Lower lobe of right lung (tissue), 2 donors: Measurements from ENCODE around the gene CCDC57. TPM values are rescaled to one million over a fixed set of nuclear protein-coding genes. Genes with fewer than 3 reads are reported as not detected.

ENCODE experiments used
- ATAC-seq, 2 donors: fragments of 200-7000 bp; cut with Tn5 transposase; one replicate each; pipeline ENCODE4 v1.9.1; 2020 to 2022; ENCODE audit warnings: mild to moderate bottlenecking in 2 of 2, moderate library complexity in 2 of 2
- DNase-seq: peaks from one replicate; pipeline ENCODE4 v3.0.0-alpha.2; 2020
- H3K27ac ChIP-seq: fragments of 200-600 bp; one replicate; pipeline ENCODE4 v1.8.0; 2022
- H3K27me3 ChIP-seq: fragments of 200-600 bp; one replicate; pipeline ENCODE4 v1.8.0; 2022; ENCODE audit warnings: low read depth
- H3K36me3 ChIP-seq: fragments of 200-600 bp; one replicate; pipeline ENCODE4 v1.8.0; 2022; ENCODE audit warnings: mild to moderate bottlenecking
- H3K4me1 ChIP-seq: fragments of 200-600 bp; one replicate; pipeline ENCODE4 v1.8.0; 2022
- H3K4me3 ChIP-seq: fragments of 200-600 bp; one replicate; pipeline ENCODE4 v1.8.0; 2022; ENCODE audit warnings: mild to moderate bottlenecking
- H3K9me3 ChIP-seq: fragments of 200-600 bp; one replicate; pipeline ENCODE4 v1.8.0; 2022
- CTCF ChIP-seq: fragments of 200-600 bp; IDR thresholded peaks from one replicate; pipeline ENCODE4 v1.8.0; 2022; ENCODE audit warnings: antibody characterized with exemption, mild to moderate bottlenecking
- intact Hi-C: fragments of 100-400 bp; cut with DNase I; formaldehyde crosslinking; loops from one replicate; pipeline ENCODE4 v1.11.0; 2022
- total RNA-seq: library from RNA; stranded (reverse); fragmentation: NEBNext Ultra II Directional; extraction: Animal tissue kit (Norgen Biotek cat#: 25700); gene quantifications from one replicate; pipeline ENCODE4 v1.2.1, GENCODE V29; 2021
- donor health status: DM: no; HTN: yes; CAD: no; lungs with severe emphysema.

Gene CCDC57
- total RNA-seq, 1 donor from 2014 or later: 63.4 TPM

- H3K27me3 ChIP-seq: no peaks in the 10 kb centered on the region
Observed at GRCh38 chr17:82061047-82061925, 151.4 kb downstream of the CCDC57 start.

GRCh38 chr17:82060614-82061013 lies 152.0 kb downstream of the CCDC57 start:
- H3K4me1 ChIP-seq: peaks cover 18% of the 10 kb centered on the region
- no peak overlapping the region for H3K4me3 ChIP-seq
- ATAC-seq (no peak), DNase-seq (no peak)
- no peak overlapping the region for H3K27ac ChIP-seq
- intact Hi-C loops: no loop called here
- no peak for TF ChIP-seq CTCF
- H3K9me3 ChIP-seq: no peaks in the 10 kb centered on the region
- H3K27me3 ChIP-seq: no peaks in the 10 kb centered on the region
- peaks cover 81% of the 10 kb centered on the region for H3K36me3 ChIP-seq

More at GRCh38 chr17:82061047-82061925, 151.4 kb downstream of the CCDC57 start:
- DNase-seq (no peak), ATAC-seq (no peak)
- intact Hi-C loops: no loop called here
- H3K27ac ChIP-seq: no peak overlapping the region
- H3K36me3 ChIP-seq: peaks cover 74% of the 10 kb centered on the region
- H3K4me3 ChIP-seq: no peak overlapping the region
- TF ChIP-seq CTCF: no peak
- peaks cover 23% of the 10 kb centered on the region for H3K4me1 ChIP-seq
- H3K9me3 ChIP-seq: no peaks in the 10 kb centered on the region

GRCh38 chr17:82060001-82060380 lies 152.7 kb downstream of the CCDC57 start:
- no peaks in the 10 kb centered on the region for H3K9me3 ChIP-seq
- no peak for TF ChIP-seq CTCF
- DNase-seq: no peak

GRCh38 chr17:82059272-82060000 lies 153.2 kb downstream of the CCDC57 start:
- DNase-seq (no peak), ATAC-seq (no peak)
- no peak for TF ChIP-seq CTCF
- Histone ChIP-seq H3K27ac (no peak overlapping the region), H3K4me3 (no peak overlapping the region), H3K36me3 (peaks cover 93% of the 10 kb centered on the region), H3K9me3 (no peaks in the 10 kb centered on the region), H3K27me3 (no peaks in the 10 kb centered on the region), H3K4me1 (peaks cover 11% of the 10 kb centered on the region)
- intact Hi-C loops: no loop called here

More at GRCh38 chr17:82060001-82060380, 152.7 kb downstream of the CCDC57 start:
- no peak overlapping the region for H3K27ac ChIP-seq
- H3K4me1 ChIP-seq: peaks cover 17% of the 10 kb centered on the region
- intact Hi-C loops: no loop called here
- no peak overlapping the region for H3K4me3 ChIP-seq
- H3K36me3 ChIP-seq: peaks cover 87% of the 10 kb centered on the region
- no peaks in the 10 kb centered on the region for H3K27me3 ChIP-seq
- no peak for ATAC-seq

GRCh38 chr17:82058855-82059249 lies 153.8 kb downstream of the CCDC57 start:
- Histone ChIP-seq H3K4me1 (peaks cover 6% of the 10 kb centered on the region), H3K27ac (no peak overlapping the region), H3K9me3 (no peaks in the 10 kb centered on the region), H3K27me3 (no peaks in the 10 kb centered on the region), H3K4me3 (no peak overlapping the region), H3K36me3 (peaks cover 96% of the 10 kb centered on the region)
- TF ChIP-seq CTCF: no peak
- DNase-seq: no peak
- intact Hi-C loops: no loop called here
- ATAC-seq: no peak
